Activated T-cell treated with anti-CD3 and anti-CD28 coated beads for 24 hours (primary cell): ENCODE data around the gene HSPG2.
"Not testable (repeated sequence)": the region's sequence is repeated elsewhere in the genome, so short reads cannot be mapped to it uniquely, and the experiment has no call there.

Experiments used
- DNase-seq: peaks from one replicate; pipeline ENCODE4 v3.0.0-alpha.2; 2020; ENCODE audit warnings: low read depth

HSPG2 gene

DNA sequence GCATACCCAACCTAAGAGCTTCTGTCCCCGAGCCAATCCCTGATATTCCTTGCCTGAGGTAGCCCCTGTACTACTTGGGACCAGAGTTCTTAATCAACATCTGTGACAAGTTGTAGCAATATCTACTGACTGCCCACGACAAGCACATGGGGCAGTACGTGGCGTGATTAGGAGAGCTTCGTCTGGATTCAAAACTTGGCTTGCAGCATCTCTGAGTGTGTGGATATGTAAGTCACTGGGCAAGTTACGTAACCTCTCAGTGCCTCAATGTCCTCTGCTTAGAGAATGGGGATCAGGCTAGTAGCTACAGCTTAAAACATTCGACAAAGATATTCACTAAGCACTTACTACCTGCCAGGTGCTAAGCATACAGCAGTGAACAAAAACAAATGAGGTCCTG, 5.0 kb downstream of the HSPG2 start:
- DNase-seq: no peak

DNA sequence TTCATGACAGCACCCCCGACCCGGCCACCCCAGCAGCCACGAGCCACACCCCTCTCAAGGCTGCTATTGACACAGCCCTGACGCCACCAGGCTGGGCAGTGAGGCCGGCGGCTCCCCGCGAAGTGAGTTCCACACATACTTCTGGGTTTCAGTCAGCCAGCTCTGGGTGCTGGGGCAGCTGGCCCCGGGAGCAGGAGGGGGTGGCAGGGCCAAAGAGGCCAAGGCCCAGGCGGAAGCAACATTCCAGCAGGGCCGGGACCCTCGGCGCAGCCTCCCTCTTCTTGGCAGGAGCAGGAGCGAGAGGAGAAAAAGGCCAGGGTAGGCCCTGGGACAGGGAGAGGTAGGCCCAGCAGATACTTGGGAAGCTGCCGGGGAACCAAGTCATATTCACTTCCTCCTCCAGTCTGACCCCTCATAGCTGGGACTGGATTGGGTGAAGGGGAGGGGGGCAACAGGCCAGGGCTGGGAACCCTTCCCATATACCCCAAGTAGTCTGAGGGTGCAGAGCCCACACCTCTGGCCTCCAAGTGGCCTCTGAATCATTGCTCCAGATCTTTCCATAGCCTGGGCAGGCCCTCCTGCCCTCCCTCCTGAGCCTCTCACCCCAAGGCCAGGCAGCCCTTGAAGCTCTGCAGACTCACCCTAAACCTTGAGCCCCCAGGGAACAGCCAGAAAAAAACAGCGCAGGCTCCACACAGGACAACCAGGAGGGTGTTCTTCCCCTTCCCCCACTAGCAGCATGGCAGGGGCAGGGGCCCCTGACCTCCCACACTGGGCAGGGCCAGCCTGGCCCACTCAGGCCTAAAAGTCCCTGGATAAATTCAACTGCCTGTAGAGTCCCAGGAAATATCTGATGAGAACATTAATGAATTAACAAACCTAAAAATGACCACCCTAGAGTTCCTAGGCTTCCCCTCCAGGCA, 5.7 kb downstream of the HSPG2 start:
- no peak for DNase-seq

DNA sequence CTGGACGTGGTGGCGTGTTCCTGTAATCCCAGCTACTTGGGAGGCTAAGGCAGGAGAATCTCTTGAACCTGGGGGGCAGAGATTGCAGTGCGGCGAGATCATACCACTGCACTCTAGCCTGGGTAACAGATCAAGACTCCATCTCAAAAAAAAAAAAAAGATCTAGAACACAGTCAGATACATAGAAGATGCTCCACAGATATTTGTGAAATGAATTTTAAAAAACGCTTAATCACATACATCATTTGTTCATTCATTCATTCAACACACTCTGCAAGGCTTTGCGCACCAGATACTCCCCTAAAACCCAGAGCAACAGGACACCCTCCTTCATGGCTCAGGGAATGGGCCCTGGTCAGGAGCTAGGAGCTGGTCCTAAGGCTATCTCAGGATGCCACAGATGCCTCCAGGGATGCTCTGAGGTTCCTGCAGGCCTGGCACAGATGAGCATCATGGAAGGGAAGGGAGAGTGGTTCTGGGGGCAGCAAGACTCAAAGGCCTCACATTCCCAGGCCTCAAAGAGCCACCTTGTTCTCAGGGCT, 6.4 kb downstream of the HSPG2 start:
- no peak for DNase-seq

DNA sequence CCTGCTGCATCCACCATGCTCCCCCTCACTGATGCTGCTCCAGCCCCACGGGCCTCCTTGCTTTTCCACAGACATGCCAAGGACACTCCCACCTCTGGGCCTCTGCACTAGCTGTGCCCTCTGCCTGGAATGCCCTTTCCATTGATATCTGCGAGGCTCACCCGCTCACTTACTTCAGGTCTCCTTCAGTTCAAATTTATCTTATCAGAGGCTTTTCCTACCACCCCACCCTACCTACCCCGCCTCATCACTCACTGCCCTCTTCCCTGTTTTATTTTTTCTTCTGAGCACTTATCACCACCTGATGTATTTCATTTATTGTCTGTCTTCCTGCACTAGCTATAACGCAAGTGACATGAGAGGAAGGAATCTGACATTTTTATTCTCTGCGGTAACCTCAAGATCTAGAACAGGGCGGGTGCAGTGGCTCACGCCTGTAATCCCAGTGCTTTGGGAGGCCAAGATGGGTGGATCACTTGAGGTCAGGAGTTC, 7.0 kb downstream of the HSPG2 start:
- DNase-seq: no peak

DNA sequence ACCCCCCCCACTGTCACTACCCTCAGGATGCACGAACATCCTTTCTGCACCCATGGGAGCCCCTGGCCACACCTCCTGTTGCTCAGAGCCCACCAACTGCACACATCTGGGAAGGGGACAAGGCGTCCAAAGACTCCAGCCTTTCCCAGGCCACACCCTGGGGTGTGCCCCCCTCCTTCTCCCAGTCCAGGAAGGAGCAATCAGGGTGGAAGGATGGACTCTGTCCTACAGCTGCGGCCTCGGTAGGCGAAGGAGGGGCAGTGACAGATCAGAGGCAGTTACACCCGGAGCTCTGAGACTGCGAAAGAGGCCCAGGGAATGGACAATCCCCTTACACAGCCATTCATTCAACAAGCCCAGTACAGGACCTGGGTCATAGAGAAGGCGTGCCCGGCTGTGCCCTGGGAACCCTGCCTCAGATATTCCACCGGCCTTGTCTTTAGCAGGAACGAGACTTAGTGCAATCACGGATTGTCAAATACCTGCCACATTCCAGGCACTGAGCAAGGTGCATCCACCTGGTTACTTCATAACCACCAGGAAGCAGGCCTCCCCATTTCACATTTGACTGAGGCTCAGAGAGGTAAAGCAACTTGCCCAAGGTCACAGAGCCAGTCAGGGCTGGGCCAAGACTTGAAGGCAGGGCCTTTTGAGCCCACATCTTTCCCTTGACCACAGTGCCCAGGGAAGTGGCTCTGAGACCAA, 9.4 kb downstream of the HSPG2 start:
- no peak for DNase-seq

DNA sequence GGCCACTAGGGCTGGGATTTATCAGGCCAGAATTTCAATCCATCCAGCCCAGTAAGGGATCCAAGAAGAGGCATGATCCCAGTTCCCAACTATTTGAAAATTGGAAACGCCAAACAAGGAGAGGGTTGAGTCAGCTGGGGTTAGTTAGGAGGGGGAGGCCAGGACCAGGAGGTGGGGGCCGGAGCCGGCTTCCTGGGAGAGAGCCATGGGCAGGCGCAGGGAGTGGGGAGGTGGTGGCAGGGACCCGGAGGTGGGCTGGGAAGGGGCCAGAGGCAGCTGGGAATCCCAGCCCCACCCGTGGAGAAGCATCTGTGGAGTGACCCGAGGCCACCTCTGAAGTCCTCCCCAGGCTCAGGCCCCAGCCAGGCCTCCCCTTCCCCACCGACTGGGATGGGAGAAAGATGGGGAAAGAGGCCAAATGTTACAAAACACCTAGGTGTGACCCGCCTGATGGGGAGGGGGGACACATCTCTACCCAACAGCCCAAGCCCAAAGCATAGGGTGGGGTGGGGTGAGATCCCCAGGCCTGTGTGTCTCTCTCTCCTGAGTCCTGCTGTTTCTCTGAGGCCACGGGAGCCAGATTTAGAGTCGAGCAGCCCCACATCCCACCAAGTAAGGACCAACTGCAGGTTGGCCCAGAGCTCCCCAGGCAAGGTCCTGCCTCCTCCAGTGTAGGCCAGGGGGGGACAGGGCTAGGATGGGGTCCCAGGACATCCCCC, 10.1 kb downstream of the HSPG2 start:
- DNase-seq: no peak

DNA sequence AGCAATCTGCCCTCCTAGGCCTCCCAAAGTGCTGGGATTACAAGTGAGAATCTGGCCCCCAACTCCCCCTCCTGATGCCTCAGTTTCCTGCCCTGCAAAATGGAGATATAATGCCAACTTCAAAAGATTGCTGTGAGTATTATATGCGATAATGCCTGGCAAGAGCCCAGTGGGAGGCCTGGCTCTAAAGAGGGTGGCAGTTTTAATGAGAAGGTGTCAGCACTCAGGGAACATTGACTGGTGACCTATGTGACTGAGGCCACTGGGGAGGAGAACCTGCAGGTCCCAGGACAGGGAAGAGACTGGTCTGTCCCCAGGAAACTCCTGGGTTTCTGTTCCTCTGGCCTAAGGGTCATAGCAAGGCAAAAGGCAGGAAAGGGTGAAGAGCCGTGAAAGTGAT, 11.0 kb downstream of the HSPG2 start:
- DNase-seq: no peak

DNA sequence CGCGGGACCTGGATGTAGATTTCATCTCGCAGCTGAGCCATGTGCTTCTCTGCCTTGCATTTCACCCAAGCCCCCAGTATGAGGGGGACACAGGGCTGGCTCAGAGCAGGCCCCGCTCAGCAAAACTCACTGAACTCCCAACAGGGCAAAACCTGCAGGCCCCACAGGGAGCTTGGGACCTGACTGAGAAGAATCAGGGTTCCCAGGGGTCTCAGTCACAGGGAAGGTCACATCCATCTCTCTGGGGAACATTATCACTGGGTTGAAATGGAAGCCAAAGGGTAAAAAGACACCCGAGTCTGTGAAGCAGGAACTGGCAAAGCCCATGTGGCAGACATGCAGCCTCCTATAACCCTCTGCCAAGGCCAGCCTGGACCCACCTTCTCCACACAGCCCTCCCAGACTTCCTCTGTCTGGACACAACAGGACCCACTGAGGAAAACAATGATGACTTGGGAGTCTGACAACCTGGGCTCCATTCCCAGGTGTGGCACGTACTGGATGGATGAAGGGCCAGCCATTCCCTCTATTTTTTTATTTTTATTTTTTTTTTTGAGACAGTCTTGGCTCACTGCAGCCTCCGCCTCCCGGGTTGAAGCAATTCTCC, 11.7 kb downstream of the HSPG2 start:
- no peak for DNase-seq

DNA sequence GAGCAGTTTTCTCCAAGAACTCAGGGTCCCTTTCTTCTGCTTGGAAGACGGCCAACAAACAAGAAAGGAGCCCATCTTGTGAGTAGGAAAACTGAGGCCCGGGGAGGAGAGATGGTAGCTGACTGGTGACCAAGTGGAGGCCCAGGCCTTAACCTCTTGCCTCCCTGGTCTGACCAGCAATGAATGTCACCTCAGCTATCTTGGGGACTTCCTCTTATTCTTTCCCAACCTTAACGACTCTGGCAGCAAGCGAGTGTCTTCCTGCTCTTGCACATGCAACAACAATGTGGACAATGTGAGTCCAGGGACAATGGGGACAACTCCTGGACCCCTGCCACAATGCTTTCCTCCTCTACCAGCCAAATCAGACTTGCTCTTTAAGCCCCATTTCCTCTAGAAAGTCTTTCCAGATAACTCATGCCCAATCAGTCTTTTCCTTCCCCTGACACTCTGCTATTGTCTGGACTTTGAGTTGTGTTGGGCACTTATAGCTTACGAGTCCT, 12.6 kb downstream of the HSPG2 start:
- DNase-seq: no peak

DNA sequence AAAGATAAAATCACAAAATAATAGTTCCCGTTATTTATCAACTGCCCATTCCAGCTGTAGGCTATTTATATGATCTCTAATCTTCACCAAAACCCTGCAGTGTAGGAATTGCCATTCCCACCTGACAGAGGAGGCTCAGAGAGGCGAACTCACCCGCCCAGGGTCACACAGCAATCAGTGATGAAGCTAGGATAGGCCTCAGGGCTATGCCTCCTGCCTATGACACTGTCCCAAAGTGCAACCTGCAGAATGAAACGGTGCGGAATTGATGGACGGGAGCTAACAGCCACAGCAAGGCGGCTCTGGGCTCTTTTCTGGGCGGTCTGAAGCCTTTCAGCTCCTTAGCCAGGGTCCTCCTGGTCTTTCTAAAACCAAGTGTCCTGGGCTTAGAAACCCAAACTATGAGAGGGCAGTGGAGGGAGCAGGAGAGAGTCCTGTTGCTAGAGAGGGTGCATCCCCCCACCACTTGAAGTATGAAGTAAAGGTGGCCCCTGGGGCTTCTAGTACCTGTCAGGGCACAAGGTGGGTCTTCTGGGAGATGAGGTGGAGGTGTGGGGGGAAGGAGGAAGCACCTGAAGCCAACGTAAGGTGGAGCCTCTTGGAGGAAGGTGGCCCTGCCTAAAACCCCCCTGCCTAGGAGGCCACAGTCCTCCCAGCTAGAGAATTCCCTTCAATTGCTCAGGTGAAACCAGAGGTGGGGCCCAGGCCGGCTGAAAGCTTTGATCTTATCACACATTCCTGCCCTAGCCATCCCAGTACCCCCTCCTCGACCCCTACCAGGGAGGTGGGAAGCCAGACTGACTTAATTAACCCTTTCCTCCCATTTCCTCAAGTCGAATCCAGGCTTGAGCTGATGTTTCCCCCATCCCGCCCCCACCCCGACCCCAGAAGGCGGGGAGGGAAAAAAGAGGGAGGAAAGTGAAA, 14.8 kb downstream of the HSPG2 start:
- DNase-seq: no peak

DNA sequence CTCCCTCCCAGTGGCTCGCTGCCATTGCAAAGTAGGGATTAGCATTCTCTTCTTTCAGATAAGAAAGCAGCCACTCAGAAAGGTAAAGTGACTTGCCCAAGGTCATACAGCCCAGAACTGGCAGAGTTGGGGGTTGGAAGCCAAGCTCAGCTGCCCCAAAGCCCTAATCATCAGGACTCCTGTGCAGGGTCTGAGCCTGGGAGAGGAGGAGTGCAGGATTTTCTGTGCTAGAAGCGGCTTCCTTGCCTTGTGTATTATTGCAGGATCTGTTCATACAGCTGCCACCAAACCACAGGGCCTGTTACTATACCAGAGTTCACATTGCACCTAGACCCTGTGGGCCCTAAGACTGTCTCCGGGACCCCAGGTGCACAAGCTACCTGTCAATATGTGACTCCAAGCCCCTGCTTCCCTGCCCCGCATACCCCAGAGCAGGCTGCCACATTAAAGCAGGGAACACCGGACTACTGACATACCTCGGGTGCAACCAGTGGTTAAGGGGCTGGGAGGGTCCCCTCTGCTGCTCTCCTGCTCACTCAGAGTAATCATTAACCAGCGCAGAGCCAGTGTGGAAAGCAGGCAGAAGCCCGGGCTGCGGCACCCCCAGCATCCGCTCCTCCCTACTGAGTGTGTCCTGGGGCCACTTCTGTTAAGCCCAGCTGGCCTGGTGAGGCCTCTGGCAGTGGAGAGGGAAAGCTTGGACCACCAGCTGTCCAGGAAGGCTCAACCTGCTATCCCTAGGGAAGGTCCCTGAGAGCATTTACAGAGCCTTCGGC, 15.8 kb downstream of the HSPG2 start:
- DNase-seq: no peak

DNA sequence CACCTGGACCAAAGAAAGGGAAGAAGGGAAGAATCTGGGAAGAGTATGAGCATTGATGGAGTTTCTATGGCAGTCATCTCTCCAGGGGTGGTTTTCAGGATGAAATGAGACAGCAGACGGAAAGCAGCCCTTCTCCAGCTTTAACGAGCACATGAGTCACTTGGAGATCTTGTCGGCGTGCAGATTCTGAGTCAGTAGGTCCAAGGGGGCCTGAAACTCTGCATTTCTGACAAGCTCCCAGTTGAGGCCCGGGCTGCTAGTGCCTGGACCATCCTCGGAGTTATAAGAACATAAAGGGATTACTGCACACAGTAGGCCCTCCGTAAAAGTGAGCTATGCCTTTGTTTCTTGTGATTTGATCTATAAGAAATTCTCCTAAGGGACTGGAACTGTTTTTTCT, 17.6 kb downstream of the HSPG2 start:
- no peak for DNase-seq

DNA sequence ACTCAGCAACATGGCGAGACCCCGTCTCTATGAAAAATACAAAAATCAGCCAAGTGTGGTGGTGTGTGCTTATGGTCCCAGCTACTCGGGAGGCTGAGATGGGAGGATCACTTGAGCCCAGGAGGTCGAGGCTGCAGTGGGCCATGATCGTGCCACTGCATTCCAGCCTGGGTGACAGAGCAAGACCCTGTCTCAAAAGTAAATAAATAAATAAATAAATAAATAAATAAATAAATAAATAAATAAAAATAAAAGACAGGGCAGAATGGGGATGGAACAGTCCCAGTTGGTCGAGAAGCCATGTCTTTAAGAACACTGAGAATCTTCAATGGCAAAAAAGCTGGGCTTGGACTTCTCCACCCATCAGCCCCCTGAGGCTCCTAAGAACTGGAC, 19.9 kb downstream of the HSPG2 start:
- DNase-seq: not testable (repeated sequence)

DNA sequence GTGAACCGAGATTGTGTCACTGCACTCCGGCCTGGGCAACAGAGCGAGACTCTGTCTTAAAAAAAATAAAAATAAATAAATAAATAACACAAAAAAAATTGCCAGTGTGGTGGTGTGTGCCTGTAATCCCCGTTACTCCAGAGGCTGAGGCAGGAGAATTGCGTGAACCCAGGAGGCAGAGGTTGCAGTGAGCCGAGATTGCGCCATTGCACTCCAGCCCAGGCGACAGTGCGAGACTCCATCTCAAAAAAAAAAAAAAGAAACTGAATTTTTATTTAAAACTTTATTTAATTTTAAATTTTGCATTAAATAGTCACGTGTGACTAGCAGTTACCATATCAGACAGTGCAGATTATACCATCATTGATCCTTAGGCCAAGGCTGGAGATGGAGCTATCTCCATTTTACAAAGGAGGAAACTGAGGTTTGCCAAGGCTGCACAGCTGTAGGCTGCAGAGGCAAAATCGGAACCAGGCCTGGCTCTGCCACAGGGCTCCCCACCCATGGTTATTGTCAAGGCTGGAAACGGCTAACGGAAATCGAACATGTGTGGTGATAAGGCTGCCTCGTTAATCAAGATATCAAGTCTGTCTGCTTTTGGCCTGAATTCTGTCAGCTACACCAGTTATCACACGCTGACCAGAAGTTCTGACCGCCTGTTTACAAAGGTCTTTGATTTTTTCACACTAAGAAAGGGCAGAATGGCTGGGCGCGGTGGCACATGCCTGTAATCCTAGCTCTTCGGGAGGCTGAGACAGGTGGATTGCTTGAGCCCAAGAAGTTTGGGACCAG, 20.5 kb downstream of the HSPG2 start:
- DNase-seq: no peak

DNA sequence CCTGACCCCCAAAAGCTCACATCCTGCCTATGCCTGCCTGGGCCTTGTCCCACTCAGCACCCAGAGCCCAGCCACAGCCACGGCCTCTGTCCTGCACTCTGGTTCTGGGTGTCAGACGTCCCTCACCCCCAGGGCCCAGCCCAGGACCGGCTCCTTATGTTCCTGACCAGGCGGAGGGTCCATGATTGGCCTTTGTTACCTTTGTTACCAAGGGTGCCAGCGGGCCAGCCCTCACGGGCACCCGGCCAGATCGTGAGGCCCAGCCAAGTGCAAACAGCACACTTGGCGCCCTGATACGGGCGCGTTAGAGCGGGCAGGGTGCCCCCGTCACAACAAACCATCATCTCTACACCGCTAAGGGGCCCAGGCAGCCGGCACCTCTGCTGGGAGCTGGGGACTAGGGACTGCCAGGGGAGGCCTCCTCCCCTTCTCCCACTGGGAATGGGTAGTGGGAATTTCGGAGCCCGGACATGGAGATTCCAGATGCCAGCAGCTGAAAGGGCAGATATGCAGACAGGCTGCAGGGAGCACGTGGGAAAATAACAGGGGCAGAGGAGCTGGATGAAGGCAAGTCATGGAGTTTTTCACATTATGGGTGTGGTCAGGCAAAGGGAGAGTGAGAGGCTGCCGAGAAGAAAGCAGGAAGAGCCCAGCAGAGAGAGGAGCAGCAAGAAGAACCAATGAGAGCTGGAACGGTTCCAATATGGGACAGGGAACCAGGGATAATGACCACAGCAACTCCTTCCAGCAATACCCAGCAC, 22.1 kb downstream of the HSPG2 start:
- no peak for DNase-seq

DNA sequence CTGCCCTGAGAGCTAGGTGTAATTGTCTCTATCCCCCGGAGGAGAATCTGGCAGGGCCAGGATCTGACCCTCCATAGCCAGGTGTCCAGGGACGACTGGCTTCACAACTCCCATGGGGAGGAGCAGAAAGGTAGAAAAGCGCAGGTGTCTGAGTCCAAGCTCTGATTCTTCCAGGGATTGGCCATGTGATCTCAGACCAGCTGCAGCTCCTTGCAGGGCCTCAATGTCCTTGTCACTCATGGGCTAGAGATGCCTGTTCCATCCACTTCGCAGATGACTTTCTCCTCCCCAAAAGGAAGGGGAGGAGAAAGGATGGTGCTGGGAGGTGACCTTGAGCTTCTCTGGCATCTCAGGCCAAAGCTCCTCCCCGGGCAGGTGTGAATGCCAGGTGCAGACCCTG, 22.7 kb downstream of the HSPG2 start:
- DNase-seq: no peak

DNA sequence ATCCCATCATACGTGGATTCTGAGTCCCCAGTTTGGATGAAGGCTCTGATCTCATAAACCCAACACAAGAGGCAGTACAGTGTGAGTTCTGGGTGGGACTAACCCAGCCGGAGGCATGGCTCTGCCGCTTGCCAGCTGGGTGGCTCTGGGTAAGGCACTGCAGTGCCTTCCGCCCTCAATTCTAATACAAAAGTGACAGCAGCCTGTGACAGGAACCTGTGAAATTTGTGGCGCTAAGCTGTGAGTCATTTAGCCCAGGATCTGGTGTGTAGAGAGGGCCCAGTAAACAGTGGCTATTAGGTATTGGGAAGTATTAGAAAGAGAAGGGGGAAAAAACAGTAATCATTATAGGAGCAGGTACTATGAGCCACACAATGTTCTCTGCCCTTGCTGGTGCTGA, 23.3 kb downstream of the HSPG2 start:
- no peak for DNase-seq

DNA sequence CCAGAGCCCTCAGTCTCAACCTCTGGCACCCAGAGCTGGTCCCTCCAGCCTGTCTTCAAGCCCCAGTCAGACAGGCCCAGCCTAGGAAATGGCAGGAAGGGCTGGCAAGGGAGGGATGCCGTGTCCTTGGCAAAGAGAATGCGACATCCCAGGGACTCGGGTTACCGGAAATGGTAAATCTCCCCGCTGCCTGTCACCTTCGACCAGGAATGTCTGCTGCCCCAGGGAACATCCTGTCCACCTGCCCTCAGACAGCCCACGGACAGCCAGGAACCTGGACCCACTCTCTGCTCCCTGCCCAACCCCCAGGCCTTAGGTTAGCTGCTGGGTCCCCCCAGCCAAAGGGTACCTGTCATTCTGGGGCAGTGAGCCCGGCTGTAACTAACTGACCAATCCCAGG, 23.9 kb downstream of the HSPG2 start:
- no peak for DNase-seq
